H1 (cell line): ENCODE measurements around the gene ZNF785.

Source experiments
- ATF3 ChIP-seq: IDR thresholded peaks from 2 replicates; pipeline ENCODE4 v1.6.1; 2011; ENCODE audit warnings: low read depth, mild to moderate bottlenecking, low read length; ENCODE audit not compliant: insufficient read depth
- CTCF ChIP-seq, 3 experiments: IDR thresholded peaks; 1 replicate in 2 of 3; 2 replicates in 1 of 3; pipeline versions ENCODE4 v1.5.1 to v1.6.1; 2011; ENCODE audit warnings: low read length in 3 of 3, mild to moderate bottlenecking in 3 of 3, inconsistent platforms in 2 of 3, low read depth in 1 of 3, moderate library complexity in 1 of 3; ENCODE audit not compliant: insufficient read depth in 1 of 3; ENCODE audit errors: control extremely low read depth in 1 of 3
- MAFK ChIP-seq: IDR thresholded peaks from 2 replicates; pipeline ENCODE4 v1.6.1; 2012; ENCODE audit warnings: low read depth, mild to moderate bottlenecking, improper control_type of control experiment, low read length
- PHF8 ChIP-seq: fragments of 200-600 bp; sonication (generic); conservative IDR thresholded peaks from 2 replicates; pipeline ENCODE4 v1.7.1; 2012; ENCODE audit warnings: low read depth, mild to moderate bottlenecking, inconsistent platforms, low read length, moderate library complexity
- POLR2AphosphoS5 ChIP-seq: IDR thresholded peaks from 2 replicates; pipeline ENCODE4 v1.6.1; 2011; ENCODE audit warnings: low read depth, low read length
- RFX5 ChIP-seq: IDR thresholded peaks from 2 replicates; pipeline ENCODE4 v1.6.1; 2011; ENCODE audit warnings: low read depth, low read length, improper control_type of control experiment, borderline replicate concordance

DNA sequence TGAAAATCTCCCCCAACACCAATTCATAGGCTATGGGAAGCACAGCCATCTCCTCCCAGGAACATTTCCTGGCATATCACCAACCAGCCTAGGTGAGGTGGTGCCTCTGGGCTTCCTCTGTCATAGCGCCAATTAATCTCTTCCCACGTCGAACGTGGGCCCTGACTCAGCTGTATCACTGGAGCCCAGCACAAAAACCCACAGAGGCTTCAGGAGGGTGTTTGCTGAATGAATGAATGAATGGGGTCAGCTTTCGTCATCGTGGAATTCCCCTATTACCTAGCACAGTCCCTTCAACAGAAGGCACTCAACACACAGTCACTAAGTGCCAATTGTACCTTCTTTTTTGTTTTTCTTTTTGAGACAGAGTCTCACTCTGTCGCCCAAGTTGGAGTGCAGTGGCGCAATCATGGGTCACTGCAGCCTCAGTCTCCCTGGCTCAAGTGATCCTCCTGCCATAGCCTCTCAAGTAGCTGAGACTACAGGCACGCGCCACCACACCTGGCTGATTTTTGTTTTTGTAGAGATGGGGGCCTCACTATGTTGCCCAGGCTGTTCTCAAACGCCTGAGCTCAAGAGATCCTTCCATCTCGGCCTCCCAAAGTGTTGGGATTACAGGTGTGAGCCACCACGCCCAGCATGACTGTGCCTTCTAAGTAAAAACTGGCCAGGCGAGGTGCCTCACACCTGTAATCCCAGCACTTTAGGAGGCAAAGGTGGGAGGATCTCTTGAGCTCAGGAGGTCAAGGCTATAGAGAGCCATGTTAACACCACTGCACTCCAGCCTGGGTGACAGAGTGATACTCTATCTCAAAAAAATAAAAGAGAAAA, 18.1 kb downstream of the ZNF785 start:
- no peak for TF ChIP-seq CTCF (IDR thresholded peaks at IDR 0.05; ENCODE audit: control extremely low read depth in 1 of 3, insufficient read depth in 1 of 3, low read depth in 1 of 3, low read length in 3 of 3)
- no peak for TF ChIP-seq RFX5
- TF ChIP-seq PHF8 = no peak
- TF ChIP-seq ATF3 = no peak
- TF ChIP-seq MAFK = no peak
- TF ChIP-seq POLR2AphosphoS5 = no peak
